Neural cell (in vitro differentiated cells): ENCODE results near the gene PLXNA4. TPM values are rescaled to one million over a fixed set of nuclear protein-coding genes. Genes with fewer than 3 reads are reported as not detected.

Experiments used
- H2AFZ ChIP-seq: fragments of 200-600, 300-800 bp; sonication (generic), shearing (Covaris generic); 2 replicates; pipeline ENCODE4 v1.6.0; 2014; ENCODE audit warnings: low read depth, mild to moderate bottlenecking, antibody characterized with exemption, low read length, moderate library complexity
- H3F3A ChIP-seq: fragments of 200-600 bp; shearing (Covaris generic); 2 replicates; pipeline ENCODE4 v1.6.1; 2016; ENCODE audit warnings: mild to moderate bottlenecking, moderate library complexity, mixed read lengths, antibody characterized with exemption, low read length; ENCODE audit not compliant: insufficient read depth, poor library complexity, severe bottlenecking
- H3K27ac ChIP-seq: fragments of 200-600, 300-800 bp; sonication (generic), shearing (Covaris generic); 2 replicates; pipeline ENCODE4 v1.5.1; 2014; ENCODE audit warnings: mild to moderate bottlenecking, low read length, moderate library complexity
- H3K27me3 ChIP-seq: fragments of 300-800, 200-600 bp; sonication (generic), shearing (Covaris generic); 2 replicates; pipeline ENCODE4 v1.6.0; 2014; ENCODE audit warnings: mild to moderate bottlenecking, low read depth, low read length, moderate library complexity; ENCODE audit not compliant: insufficient read depth
- H3K36me3 ChIP-seq: fragments of 300-800, 200-600 bp; sonication (generic), shearing (Covaris generic); 2 replicates; pipeline ENCODE4 v1.5.1; 2014; ENCODE audit warnings: mild to moderate bottlenecking, antibody characterized with exemption, low read length, moderate library complexity; ENCODE audit not compliant: insufficient read depth
- H3K4me2 ChIP-seq: fragments of 300-800, 200-600 bp; sonication (generic), shearing (Covaris generic); 2 replicates; pipeline ENCODE4 v1.6.0; 2014; ENCODE audit warnings: mild to moderate bottlenecking, low read length
- H3K4me3 ChIP-seq: fragments of 300-800, 200-600 bp; sonication (generic), shearing (Covaris generic); 2 replicates; pipeline ENCODE4 v1.5.1; 2014; ENCODE audit warnings: mild to moderate bottlenecking, low read length, moderate library complexity
- H3K79me2 ChIP-seq: fragments of 200-600 bp; shearing (Covaris generic); replicated peaks from 2 replicates; pipeline ENCODE4 v1.6.0; 2014; ENCODE audit warnings: mild to moderate bottlenecking, low read length, moderate library complexity; ENCODE audit not compliant: insufficient read depth
- H3K9ac ChIP-seq: fragments of 300-800, 200-600 bp; sonication (generic), shearing (Covaris generic); 2 replicates; pipeline ENCODE4 v1.6.1; 2016; ENCODE audit warnings: mild to moderate bottlenecking, low read length, mixed read lengths
- H3K9me2 ChIP-seq: fragments of 200-600 bp; shearing (Covaris generic); 2 replicates; pipeline ENCODE4 v1.6.1; 2016; ENCODE audit warnings: mild to moderate bottlenecking, low read length, mixed read lengths; ENCODE audit not compliant: insufficient read depth
- H3K9me3 ChIP-seq: fragments of 200-600, 300-800 bp; sonication (generic), shearing (Covaris generic); 2 replicates; pipeline ENCODE4 v1.6.1; 2016; ENCODE audit warnings: mild to moderate bottlenecking, mixed run types, low read length, moderate library complexity, mixed read lengths
- H4K20me1 ChIP-seq: fragments of 200-600 bp; shearing (Covaris generic); 2 replicates; pipeline ENCODE4 v1.6.1; 2016; ENCODE audit warnings: mild to moderate bottlenecking, mixed run types; ENCODE audit not compliant: insufficient read depth
- CTCF ChIP-seq: fragments of 450-650 bp; IDR thresholded peaks from 2 replicates; pipeline ENCODE4 v1.5.1; 2014; ENCODE audit warnings: antibody characterized with exemption, mild to moderate bottlenecking, moderate library complexity; ENCODE audit not compliant: poor library complexity, severe bottlenecking
- EP300 ChIP-seq: fragments of 450-650 bp; conservative IDR thresholded peaks from 2 replicates; pipeline ENCODE4 v1.6.1; 2014; ENCODE audit warnings: antibody characterized with exemption, mild to moderate bottlenecking, moderate library complexity; ENCODE audit not compliant: poor library complexity, severe bottlenecking
- EZH2 ChIP-seq: fragments of 200-600, 300-800 bp; shearing (Covaris generic), sonication (generic); IDR thresholded peaks from 2 replicates; pipeline ENCODE4 v1.6.1; 2014; ENCODE audit warnings: antibody characterized with exemption, low read length, borderline replicate concordance, mild to moderate bottlenecking; ENCODE audit not compliant: insufficient read depth, poor library complexity, severe bottlenecking
- MXI1 ChIP-seq: fragments of 450-650 bp; conservative IDR thresholded peaks from 2 replicates; pipeline ENCODE4 v1.6.1; 2014; ENCODE audit warnings: antibody characterized with exemption, mild to moderate bottlenecking; ENCODE audit not compliant: poor library complexity, severe bottlenecking
- POLR2AphosphoS5 ChIP-seq: IDR thresholded peaks from 2 replicates; pipeline ENCODE4 v1.6.1; 2012
- RAD21 ChIP-seq: fragments of 450-650 bp; conservative IDR thresholded peaks from 2 replicates; pipeline ENCODE4 v1.6.1; 2014; ENCODE audit warnings: antibody characterized with exemption, mild to moderate bottlenecking, moderate library complexity
- REST ChIP-seq: IDR thresholded peaks from 2 replicates; pipeline ENCODE4 v1.6.1; 2012; ENCODE audit warnings: borderline replicate concordance
- SMC3 ChIP-seq: fragments of 450-650 bp; conservative IDR thresholded peaks from 2 replicates; pipeline ENCODE4 v1.6.1; 2014; ENCODE audit warnings: antibody characterized with exemption, mild to moderate bottlenecking, moderate library complexity; ENCODE audit not compliant: poor library complexity
- TAF1 ChIP-seq: IDR thresholded peaks from 2 replicates; pipeline ENCODE4 v1.6.1; 2012; ENCODE audit warnings: low read depth
- polyA plus RNA-seq: library from polyadenylated mRNA; depleted of rRNA; stranded (reverse); fragments of >200 nt; gene quantifications from 2 replicates; pipeline ENCODE4 v1.2.3, GENCODE V29; 2014

Gene PLXNA4
- polyA plus RNA-seq, 1 donor from 2014 or later, result 7.2 TPM

DNA sequence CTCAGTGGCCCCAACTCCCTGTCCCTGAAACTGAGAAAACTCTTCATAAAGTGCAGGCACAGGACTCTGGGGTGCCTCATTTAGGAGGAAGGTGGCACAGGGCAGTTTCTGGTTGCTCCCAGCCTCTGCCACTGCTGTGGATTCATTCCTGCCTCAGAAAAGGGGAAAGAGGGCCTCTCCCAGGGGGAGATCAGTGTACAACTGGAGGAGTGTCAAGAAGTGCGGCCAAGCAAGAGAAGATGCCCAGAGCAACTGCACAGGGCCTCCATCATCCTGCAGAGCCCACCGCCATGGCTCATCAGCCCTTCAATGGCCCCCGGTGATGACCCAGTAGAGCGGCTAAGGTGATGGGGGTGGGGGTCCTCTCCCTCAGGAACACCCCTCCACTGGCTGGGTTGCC is 150.3 kb downstream of the PLXNA4 start:
- H4K20me1 ChIP-seq, result no peaks in the 10 kb centered on the region
- H3K9me3 ChIP-seq, result no peaks in the 10 kb centered on the region
- no peak overlapping the region for H3K27ac ChIP-seq
- no peak overlapping the region for H2AFZ ChIP-seq
- H3K4me3 ChIP-seq, result no peak overlapping the region
- H3K9me2 ChIP-seq, result no peaks in the 10 kb centered on the region
- no peaks in the 10 kb centered on the region for H3F3A ChIP-seq
- H3K9ac ChIP-seq, result no peak overlapping the region
- no peaks in the 10 kb centered on the region for H3K27me3 ChIP-seq
- no peak overlapping the region for H3K4me2 ChIP-seq
- no peaks in the 10 kb centered on the region for H3K79me2 ChIP-seq
- H3K36me3 ChIP-seq, result no peaks in the 10 kb centered on the region
- TF ChIP-seq EP300 (no peak), POLR2AphosphoS5 (no peak), TAF1 (no peak), SMC3 (no peak), REST (no peak), RAD21 (no peak), MXI1 (no peak), CTCF (no peak), EZH2 (no peak)

DNA sequence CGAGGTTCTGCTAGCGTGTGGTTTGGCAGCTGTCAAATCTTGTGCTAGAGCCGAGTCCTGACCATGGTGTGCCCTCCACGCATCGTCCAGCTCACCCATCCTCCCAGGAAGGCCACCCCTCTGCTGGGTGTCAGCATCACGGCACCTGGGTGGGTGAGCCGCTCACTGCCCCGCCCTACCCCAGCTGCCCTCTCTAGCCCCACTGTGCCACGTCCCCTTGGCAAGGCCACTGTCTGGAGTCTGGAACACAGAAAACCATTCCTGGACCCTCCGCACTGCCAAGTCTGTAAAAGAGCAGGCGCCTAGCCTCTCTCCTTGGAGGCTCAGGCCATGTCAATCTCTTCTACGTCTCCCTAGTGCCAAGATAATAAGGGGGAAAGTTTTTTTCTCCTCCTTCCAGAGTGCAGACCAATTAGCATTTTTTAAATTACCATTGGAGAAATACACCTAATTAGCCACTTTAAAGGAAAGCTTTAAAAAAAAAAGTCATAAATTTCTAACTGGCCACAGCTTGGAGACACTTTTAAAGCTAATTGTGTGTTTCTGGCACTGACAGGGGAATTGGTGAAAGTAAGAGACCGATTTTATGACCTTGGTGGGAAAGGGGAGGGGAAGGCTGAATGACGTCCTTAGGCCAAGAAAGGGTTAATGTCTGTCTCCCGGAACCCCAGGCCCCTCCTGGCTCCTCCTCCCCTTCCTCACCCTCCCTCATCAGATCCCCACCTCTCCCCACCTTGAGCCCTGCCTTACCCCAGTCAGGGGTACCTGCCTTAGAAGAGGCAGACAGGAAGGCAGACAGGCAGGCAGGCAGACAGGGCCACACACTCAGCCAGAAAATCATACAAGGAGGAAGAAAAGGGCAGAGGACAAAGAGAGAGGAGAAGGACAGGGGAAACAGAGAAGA is 151.2 kb downstream of the PLXNA4 start:
- H3K4me3 ChIP-seq, result no peak overlapping the region
- no peaks in the 10 kb centered on the region for H3K27me3 ChIP-seq
- H3F3A ChIP-seq, result no peaks in the 10 kb centered on the region
- H3K27ac ChIP-seq, result no peak overlapping the region
- no peaks in the 10 kb centered on the region for H3K9me2 ChIP-seq
- no peak overlapping the region for H3K4me2 ChIP-seq
- H4K20me1 ChIP-seq, result no peaks in the 10 kb centered on the region
- no peaks in the 10 kb centered on the region for H3K79me2 ChIP-seq
- H2AFZ ChIP-seq, result no peak overlapping the region
- no peaks in the 10 kb centered on the region for H3K9me3 ChIP-seq
- no peak overlapping the region for H3K9ac ChIP-seq
- TF ChIP-seq EP300, result no peak
- no peak for TF ChIP-seq CTCF
- TF ChIP-seq MXI1, result no peak
- TF ChIP-seq REST, result no peak
- TF ChIP-seq SMC3, result no peak
- no peak for TF ChIP-seq EZH2
- no peak for TF ChIP-seq RAD21
- TF ChIP-seq POLR2AphosphoS5, result no peak
- TF ChIP-seq TAF1, result no peak
- H3K36me3 ChIP-seq, result no peaks in the 10 kb centered on the region
